ENCODE measurements around the gene LARGE2.

The LARGE2 gene

GRCh38 chr11:45930951-45931570 is 8.6 kb downstream of the LARGE2 start:
- DNase-seq = no peak

- DNase-seq = no peak
These were observed 9.3 kb downstream of the LARGE2 start for GRCh38 chr11:45931739-45932138.

- DNase-seq = no peak
These were observed 9.8 kb downstream of the LARGE2 start for GRCh38 chr11:45932217-45932616.

- no peak for DNase-seq
These were observed 10.8 kb downstream of the LARGE2 start for GRCh38 chr11:45933131-45933831.

DNA sequence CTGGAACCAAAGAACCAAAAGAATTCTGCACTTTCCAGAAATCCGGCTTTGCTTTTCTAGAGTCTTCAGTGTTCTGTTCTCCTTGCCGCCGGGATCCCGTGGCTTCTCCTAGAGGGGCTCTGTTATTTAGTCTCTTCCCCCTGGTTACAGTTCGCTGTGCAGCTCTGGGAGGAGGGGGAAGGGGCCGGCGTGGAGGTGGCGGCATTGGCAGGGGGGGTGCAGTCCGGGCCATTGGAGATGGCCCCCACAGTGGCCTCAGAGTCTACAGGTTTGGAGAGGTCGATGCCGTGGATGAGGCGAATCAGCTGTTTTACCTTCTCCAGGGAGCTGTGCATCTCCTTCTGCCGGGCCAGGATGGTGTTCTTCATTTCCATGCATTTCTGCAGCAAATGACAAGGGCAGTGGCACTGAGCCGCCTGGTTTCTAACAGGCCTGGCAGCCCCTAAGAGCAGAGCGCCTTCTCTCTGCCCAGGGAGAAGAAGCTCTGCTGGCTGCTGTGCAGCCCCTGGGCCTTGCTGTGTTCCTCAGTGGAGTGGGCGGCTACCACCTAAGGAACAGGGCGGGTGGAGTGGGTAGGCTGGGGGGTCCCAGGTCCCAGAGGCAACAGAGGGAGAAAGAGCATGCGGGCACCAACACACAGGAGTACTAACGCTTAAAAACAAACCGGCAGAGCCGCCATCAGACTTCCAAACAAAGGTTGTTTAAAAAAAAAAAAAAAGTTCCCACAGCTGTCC is 11.6 kb downstream of the LARGE2 start:
- DNase-seq = no peak

GRCh38 chr11:45934580-45935318 is 12.3 kb downstream of the LARGE2 start:
- no peak for DNase-seq

- DNase-seq = no peak
These were observed 13.1 kb downstream of the LARGE2 start for GRCh38 chr11:45935349-45936064.

- DNase-seq = no peak
These were observed 14.1 kb downstream of the LARGE2 start for GRCh38 chr11:45936511-45937054.

GRCh38 chr11:45937916-45938315 is 15.5 kb downstream of the LARGE2 start:
- DNase-seq = no peak

DNA sequence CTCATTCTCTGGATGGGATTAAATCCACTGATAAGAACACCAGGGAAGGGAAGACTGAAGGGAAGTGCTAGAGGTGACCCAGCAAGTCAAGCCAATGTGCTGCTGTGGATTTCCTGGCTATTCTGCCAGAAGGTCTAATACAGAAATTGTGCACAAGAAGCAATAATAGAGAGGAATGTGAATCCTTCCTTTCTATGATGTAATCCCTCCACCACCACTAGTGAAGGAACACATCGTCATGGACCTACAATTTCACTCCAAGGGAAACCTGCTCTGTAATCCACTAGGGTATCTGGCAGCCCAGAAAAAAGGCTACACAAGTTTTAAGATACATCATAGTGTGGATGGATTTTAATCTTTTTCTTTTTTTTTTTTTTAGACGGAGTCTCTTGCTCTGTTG is 17.4 kb downstream of the LARGE2 start:
- no peak for DNase-seq

DNA sequence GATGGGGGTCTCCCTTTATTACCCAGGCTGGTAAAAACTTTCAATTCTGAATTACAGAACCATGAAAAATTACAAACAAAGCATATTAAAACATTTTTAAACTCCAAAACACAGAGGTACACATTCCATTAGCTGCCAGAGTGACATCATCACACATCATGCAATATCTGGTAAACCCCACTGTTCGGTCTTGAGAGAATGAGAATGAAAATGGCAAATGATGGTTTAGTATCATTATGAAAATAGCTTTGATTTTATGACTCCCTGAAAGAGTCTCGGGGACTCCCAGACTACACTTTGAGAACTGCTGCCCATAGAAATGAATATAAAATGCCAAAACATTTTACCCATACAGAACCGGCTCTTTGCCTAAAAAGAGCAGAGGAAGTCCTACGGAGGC is 18.8 kb downstream of the LARGE2 start:
- DNase-seq = no peak

DNA sequence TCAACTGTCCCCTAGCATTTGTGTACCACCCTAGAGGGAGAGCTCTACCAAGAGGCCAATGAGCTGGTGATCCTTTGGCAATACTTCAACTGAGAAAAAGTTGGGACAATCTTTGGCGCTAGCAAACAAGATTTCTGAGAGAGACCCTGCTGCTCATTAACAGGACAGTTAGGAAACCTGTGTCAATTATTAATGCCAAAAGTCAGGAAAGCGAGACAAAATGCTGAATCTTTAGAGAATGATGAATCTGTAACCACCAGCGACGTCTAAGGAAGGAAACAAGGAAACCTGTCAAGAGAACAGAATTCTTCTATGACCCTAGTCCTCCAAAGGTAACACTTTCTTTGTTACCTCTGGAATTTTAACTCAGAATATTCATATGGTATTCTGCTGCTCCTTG is 19.9 kb downstream of the LARGE2 start:
- no peak for DNase-seq

- DNase-seq = no peak
These were observed 23.0 kb downstream of the LARGE2 start for GRCh38 chr11:45945397-45945999.

GRCh38 chr11:45947885-45948284 is 25.4 kb downstream of the LARGE2 start:
- DNase-seq = no peak

DNA sequence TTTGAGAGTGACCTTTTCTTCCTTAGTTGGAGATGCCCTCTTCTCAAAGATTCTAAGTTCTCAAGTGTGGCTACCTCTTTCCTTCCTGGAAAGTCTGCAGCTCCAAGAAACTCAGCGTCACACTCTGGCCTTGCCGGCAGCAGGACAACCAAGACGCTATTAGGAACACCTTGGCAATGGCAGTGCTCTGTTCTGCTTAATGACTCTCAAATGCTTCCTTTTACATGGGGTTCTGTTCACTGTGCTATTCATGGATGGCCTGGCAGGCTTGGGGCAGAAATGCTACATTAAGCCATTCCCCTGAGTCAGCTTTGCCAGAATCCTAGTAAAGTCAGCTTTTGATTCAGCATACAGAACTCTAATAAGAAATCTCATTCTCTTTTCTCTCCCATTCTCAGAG is 25.9 kb downstream of the LARGE2 start:
- DNase-seq = no peak

DNA sequence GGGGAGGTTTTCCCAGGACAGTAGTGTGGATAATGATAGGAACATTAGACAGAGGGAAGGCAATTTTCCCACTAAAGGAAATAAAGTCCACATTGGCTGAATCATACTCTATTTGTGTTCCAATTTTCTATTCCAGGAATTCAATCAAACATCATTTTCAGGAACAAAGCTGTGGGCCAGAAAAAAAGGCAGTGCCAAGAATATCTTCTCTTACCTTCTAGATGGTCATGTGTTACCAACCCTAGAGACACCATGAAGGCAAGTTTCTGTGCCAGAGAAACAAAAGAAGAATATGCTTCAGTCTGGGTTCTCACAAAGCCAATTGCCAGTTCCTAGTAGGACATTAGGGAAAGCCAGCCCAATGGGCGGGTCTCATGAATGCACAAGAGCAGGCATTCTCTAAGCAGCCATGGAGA is 27.5 kb downstream of the LARGE2 start:
- DNase-seq = no peak

DNA sequence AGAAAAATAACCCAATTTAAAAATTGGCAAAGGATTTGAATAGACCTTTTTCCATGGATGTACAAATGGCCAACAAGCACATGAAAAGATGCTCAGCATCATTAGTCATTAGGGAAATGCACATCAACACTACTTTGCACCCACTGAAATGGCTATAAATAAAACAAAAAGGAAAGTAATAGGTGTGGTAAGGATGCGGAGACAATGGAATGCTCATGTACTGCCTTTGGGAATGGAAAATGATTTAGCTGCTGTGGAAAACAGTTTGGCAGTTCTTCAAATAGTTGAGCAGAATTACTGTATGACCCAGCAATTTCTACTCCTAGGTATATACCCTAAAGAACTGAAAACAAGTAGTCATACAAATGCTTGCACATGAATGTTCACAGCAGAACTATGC is 37.4 kb downstream of the LARGE2 start:
- no peak for DNase-seq

DNA sequence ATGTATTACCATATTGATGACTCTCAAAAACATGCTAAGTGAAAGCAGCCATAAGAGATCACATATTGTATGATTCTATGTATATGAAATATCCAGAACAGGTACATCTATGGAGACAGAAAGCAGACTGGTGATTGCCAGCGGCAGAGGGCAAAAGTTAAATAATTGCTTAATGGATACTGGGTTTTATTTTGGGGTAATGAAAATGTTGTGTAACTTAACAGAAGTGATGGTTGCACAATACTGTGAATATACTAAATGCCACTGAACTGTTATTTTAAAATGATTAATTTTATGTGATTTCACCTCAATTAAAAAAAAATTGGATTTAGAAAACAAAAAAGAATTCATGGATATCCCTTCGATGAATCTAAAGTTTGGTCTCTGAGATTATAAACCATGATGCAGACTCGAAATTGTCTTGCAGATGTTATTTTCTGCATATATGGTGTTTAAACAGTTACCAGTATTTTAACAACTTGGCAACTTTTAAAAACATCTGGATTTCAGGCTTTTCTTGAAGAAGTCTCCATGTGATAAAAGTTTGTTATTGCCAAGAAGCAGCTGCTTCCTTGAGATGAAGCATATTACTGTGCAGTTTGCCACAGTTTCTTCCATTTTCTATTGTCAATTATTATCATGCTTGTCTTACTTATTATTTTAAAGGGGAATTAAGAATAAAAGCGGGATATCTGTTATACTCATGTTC is 38.1 kb downstream of the LARGE2 start:
- no peak for DNase-seq

DNA sequence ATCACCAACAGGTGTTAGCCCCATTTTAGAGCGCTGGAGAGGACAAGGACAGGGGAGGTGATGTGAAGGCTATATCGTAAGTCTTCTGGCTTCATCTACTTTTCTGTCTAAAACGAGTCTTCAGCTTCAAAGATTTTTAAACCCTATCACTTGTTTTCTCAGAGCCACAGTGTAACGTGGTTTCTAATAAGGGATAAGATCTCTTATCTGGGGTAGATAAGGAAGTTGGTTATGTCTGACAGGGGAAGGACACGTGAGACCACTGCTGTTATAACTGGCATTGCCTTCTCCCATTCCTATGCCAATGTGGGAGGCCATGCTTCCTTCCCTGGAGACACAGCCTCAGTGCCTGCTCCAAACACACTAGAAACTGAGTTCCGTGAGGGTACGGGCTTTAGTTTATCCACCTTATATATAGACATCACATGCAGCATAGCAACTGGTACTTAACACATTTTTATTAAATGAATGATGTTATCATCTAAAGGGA is 39.3 kb downstream of the LARGE2 start:
- no peak for DNase-seq

- peak; percentile 39 for DNase-seq
These were observed 42.5 kb downstream of the LARGE2 start for GRCh38 chr11:45964911-45965389.

GRCh38 chr11:45967506-45967905 is 45.0 kb downstream of the LARGE2 start:
- no peak for DNase-seq
